ENCODE data around the gene MUC6. TPM values are rescaled to one million over a fixed set of nuclear protein-coding genes. Genes with fewer than 3 reads are reported as not detected.

Gene MUC6
- total RNA-seq, 1 experiment from 2014 or later: not detected

GRCh38 chr11:1008001-1008802 lies 28.3 kb downstream of the MUC6 start:
- Mint-ChIP-seq H3K4me1 (0 out of 4 replicates have a peak, but pooled peaks cover 0 to 3% of the 10 kb centered on the region in 2 experiments), H3K27me3 (ENCODE audit: low read depth) (no peaks in the 10 kb centered on the region), H3K27ac (no peak overlapping the region), H3K36me3 (ENCODE audit: insufficient read depth in 1 of 3, low read depth in 3 of 3) (peaks cover 22 to 59% (median 58%) of the 10 kb centered on the region in 3 experiments; a peak in 6 of 7 replicates), H3K9me3 (no peaks in the 10 kb centered on the region; a peak in 1 of 5 replicates), H3K4me3 (no peak overlapping the region)
- Histone ChIP-seq H3K9me3 (ENCODE audit: control insufficient read depth, low read depth, low read length) (no peaks in the 10 kb centered on the region), H2BK120ac (ENCODE audit: low read depth, low read length, poor library complexity, severe bottlenecking) (no peak overlapping the region), H3K4me1 (ENCODE audit: insufficient read depth, low read length) (no peaks in the 10 kb centered on the region), H2BK12ac (ENCODE audit: insufficient read length, low read depth, low read length) (no peak overlapping the region), H4K5ac (ENCODE audit: insufficient read length, low read depth, low read length) (no peak overlapping the region), H2AFZ (ENCODE audit: low read length) (no peak overlapping the region), H3K14ac (ENCODE audit: insufficient read depth, low read length) (no peak overlapping the region), H3K4ac (ENCODE audit: low read depth, low read length) (no peak overlapping the region), H2AK5ac (ENCODE audit: insufficient read length, low read length) (no peak overlapping the region), H2BK5ac (ENCODE audit: insufficient read length, low read length) (no peak overlapping the region), H3K56ac (ENCODE audit: insufficient read length, low read depth, low read length) (no peak overlapping the region), H2BK20ac (ENCODE audit: low read depth, low read length, poor library complexity, severe bottlenecking) (no peak overlapping the region), H3K4me2 (ENCODE audit: insufficient read depth, insufficient read length, low read length) (no peak overlapping the region), H3K27ac (ENCODE audit: insufficient read length, low read depth, low read length) (no peak overlapping the region), H3K79me1 (ENCODE audit: insufficient read depth, low read depth, low read length, poor library complexity, severe bottlenecking) (no peaks in the 10 kb centered on the region), H3K23me2 (ENCODE audit: insufficient read length, low read depth, low read length, poor library complexity, severe bottlenecking) (no peaks in the 10 kb centered on the region), H4K20me1 (ENCODE audit: control insufficient read depth, insufficient read depth, insufficient read length) (no peaks in the 10 kb centered on the region), H3K27me3 (ENCODE audit: insufficient read depth, low read length) (no peaks in the 10 kb centered on the region), H2BK15ac (ENCODE audit: low read depth, low read length) (no peak overlapping the region), H3K9ac (ENCODE audit: extremely low read depth, insufficient read length, low read length) (no peak overlapping the region), H3K23ac (ENCODE audit: insufficient read length, low read depth, low read length) (no peak overlapping the region), H3K79me2 (ENCODE audit: insufficient read depth, low read length) (no peaks in the 10 kb centered on the region), H4K91ac (ENCODE audit: insufficient read length, low read depth, low read length) (no peak overlapping the region), H3T11ph (ENCODE audit: low read length) (no peak overlapping the region), H3K18ac (ENCODE audit: insufficient read length, low read depth, low read length) (no peak overlapping the region), H4K8ac (replicated peaks; ENCODE audit: insufficient read length, low read depth, low read length) (no peak overlapping the region)
- WGBS (ENCODE audit: extremely low coverage, insufficient read length, low lambda C conversion rate): no CpG with 5 or more reads among the region's 38 CpGs
- no peak for DNase-seq
- TF ChIP-seq CTCF (conservative IDR thresholded peaks at IDR 0.05): no peak

All from H9 (cell line).